ENCODE results near the gene SEMA5A.

SEMA5A gene

DNA sequence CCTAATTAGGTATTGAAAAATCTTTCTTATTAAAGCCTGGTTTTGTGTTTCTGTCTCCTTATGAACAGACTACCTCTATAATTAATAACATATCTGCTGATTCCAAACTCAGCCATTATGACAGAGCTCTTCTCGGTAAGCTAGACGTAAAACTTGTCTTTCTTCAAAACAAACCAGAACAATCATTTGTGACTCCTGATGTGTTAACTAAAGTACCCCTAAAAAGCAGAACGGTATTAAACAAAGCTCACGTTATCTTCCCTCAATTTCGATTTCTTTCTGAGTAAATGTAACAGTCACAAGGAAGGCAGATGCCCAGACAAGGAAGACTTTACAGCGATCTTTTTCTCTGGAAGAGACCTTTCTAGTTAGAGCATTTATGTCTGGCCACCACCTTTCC is 1.8 kb downstream of the SEMA5A start:
- CTCF ChIA-PET: interaction anchor here (0.6 to 2.4 kb wide), 41 partner anchors 10 to 1091 kb away, joined by 3 to 27 read pairs (median 4); no protein-coding TSS in a partner anchor

DNA sequence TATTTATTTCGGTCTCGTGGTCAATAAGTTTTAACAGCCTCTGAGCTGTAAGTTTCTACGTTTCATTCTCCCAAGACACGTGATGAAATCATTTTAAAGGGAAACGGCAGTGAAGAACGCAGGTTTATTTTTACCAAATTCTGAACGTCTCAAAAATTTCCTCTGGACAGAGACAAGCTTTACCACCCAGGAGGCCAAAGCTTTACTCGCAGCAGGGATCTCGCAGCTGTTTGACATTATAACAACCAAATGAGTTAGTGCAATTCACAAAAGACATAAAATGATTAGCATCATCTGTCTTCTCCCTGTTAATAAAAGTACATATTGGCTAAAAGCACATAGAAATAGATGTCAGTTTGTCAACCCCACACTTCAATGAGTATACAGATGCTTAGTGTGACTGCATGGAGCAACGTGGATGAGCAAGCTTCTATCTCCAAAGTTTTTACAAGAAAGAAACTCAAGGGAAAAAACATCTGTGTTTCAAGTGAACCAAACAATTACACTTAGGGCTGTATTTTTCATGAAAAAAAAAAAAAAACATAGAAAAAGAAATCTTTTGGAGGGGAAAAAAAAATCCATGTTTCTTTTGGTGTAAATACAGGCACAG is 2.5 kb downstream of the SEMA5A start:
- Histone ChIP-seq H3K36me3 (ENCODE audit: control insufficient read depth in 2 of 2, insufficient read depth in 1 of 2, low read length in 2 of 2) (no peaks in the 10 kb centered on the region), H3K27ac (ENCODE audit: extremely low read depth, low read depth, low read length) (no peak overlapping the region), H3K4me1 (ENCODE audit: control insufficient read depth, insufficient read depth, low read length) (peaks cover 5% of the 10 kb centered on the region; the same call in 1 of the 2 replicates), H3K9me3 (ENCODE audit: control insufficient read depth, insufficient read depth, low read depth, low read length) (no peaks in the 10 kb centered on the region), H3K4me3 (ENCODE audit: low read depth, low read length) (no peak overlapping the region)
- CTCF ChIA-PET: interaction anchor here (0.5 to 2.4 kb wide), 31 partner anchors 9 to 850 kb away, joined by 3 to 27 read pairs (median 4); no protein-coding TSS in a partner anchor
- POLR2A ChIA-PET: interaction anchor here (0.5 kb wide), 1 partner anchor 1674 kb away, joined by 3 read pairs; no protein-coding TSS in a partner anchor
- TF ChIP-seq, protein P1, sequence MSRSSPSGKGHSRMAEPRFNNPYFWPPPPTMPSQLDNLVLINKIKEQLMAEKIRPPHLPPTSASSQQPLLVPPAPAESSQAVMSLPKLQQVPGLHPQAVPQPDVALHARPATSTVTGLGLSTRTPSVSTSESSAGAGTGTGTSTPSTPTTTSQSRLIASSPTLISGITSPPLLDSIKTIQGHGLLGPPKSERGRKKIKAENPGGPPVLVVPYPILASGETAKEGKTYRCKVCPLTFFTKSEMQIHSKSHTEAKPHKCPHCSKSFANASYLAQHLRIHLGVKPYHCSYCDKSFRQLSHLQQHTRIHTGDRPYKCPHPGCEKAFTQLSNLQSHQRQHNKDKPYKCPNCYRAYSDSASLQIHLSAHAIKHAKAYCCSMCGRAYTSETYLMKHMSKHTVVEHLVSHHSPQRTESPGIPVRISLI (tag by site-specific recombination; IDR thresholded peaks at IDR 0.05): no peak
- TF ChIP-seq ZNF16 (tag by site-specific recombination; IDR thresholded peaks at IDR 0.05; ENCODE audit: low read depth) (no peak), SP2 (tag by site-specific recombination; IDR thresholded peaks at IDR 0.05) (no peak), ZNF626 (tag by site-specific recombination; IDR thresholded peaks at IDR 0.05) (no peak), ZNF221 (tag by site-specific recombination; IDR thresholded peaks at IDR 0.05; ENCODE audit: borderline replicate concordance) (no peak), SP7 (tag by site-specific recombination; IDR thresholded peaks at IDR 0.05) (no peak)
- TF ChIP-seq, protein P2, sequence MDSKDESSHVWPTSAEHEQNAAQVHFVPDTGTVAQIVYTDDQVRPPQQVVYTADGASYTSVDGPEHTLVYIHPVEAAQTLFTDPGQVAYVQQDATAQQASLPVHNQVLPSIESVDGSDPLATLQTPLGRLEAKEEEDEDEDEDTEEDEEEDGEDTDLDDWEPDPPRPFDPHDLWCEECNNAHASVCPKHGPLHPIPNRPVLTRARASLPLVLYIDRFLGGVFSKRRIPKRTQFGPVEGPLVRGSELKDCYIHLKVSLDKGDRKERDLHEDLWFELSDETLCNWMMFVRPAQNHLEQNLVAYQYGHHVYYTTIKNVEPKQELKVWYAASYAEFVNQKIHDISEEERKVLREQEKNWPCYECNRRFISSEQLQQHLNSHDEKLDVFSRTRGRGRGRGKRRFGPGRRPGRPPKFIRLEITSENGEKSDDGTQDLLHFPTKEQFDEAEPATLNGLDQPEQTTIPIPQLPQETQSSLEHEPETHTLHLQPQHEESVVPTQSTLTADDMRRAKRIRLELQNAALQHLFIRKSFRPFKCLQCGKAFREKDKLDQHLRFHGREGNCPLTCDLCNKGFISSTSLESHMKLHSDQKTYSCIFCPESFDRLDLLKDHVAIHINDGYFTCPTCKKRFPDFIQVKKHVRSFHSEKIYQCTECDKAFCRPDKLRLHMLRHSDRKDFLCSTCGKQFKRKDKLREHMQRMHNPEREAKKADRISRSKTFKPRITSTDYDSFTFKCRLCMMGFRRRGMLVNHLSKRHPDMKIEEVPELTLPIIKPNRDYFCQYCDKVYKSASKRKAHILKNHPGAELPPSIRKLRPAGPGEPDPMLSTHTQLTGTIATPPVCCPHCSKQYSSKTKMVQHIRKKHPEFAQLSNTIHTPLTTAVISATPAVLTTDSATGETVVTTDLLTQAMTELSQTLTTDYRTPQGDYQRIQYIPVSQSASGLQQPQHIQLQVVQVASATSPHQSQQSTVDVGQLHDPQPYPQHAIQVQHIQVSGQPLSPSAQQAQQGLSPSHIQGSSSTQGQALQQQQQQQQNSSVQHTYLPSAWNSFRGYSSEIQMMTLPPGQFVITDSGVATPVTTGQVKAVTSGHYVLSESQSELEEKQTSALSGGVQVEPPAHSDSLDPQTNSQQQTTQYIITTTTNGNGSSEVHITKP (tag by site-specific recombination; IDR thresholded peaks at IDR 0.05): no peak

More for the DNA sequence above, 1.8 kb downstream of the SEMA5A start:
- TF ChIP-seq ZBTB7A (tag by site-specific recombination; IDR thresholded peaks at IDR 0.05; ENCODE audit: low read depth) (no peak), ZNF76 (tag by site-specific recombination; IDR thresholded peaks at IDR 0.05; ENCODE audit: borderline replicate concordance, low read depth) (no peak), REPIN1 (tag by site-specific recombination; IDR thresholded peaks at IDR 0.05; ENCODE audit: low read depth) (no peak), BCL11A (tag by site-specific recombination; IDR thresholded peaks at IDR 0.05; ENCODE audit: low read depth) (no peak), ZNF624 (tag by site-specific recombination; IDR thresholded peaks at IDR 0.05) (no peak), ZNF777 (tag by site-specific recombination; IDR thresholded peaks at IDR 0.05; ENCODE audit: borderline replicate concordance) (no peak), GLIS1 (tag by site-specific recombination; IDR thresholded peaks at IDR 0.05) (no peak), RBAK (tag by site-specific recombination; IDR thresholded peaks at IDR 0.05) (no peak), ZNF660 (tag by site-specific recombination; IDR thresholded peaks at IDR 0.05) (no peak), ZNF211 (tag by site-specific recombination; IDR thresholded peaks at IDR 0.05; ENCODE audit: low read depth) (no peak), ZBTB17 (tag by site-specific recombination; IDR thresholded peaks at IDR 0.05) (no peak), SCRT2 (tag by site-specific recombination; IDR thresholded peaks at IDR 0.05) (no peak), ZNF174 (tag by site-specific recombination; IDR thresholded peaks at IDR 0.05) (no peak)
- TF ChIP-seq, protein P2 (tag by site-specific recombination; IDR thresholded peaks at IDR 0.05): no peak
- TF ChIP-seq, protein P3, sequence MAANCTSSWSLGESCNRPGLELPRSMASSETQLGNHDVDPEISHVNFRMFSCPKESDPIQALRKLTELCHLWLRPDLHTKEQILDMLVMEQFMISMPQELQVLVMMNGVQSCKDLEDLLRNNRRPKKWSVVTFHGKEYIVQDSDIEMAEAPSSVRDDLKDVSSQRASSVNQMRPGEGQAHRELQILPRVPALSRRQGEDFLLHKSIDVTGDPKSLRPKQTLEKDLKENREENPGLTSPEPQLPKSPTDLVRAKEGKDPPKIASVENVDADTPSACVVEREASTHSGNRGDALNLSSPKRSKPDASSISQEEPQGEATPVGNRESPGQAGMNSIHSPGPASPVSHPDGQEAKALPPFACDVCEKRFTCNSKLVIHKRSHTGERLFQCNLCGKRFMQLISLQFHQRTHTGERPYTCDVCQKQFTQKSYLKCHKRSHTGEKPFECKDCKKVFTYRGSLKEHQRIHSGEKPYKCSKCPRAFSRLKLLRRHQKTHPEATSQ (tag by site-specific recombination; IDR thresholded peaks at IDR 0.05): no peak
- TF ChIP-seq, protein P4, sequence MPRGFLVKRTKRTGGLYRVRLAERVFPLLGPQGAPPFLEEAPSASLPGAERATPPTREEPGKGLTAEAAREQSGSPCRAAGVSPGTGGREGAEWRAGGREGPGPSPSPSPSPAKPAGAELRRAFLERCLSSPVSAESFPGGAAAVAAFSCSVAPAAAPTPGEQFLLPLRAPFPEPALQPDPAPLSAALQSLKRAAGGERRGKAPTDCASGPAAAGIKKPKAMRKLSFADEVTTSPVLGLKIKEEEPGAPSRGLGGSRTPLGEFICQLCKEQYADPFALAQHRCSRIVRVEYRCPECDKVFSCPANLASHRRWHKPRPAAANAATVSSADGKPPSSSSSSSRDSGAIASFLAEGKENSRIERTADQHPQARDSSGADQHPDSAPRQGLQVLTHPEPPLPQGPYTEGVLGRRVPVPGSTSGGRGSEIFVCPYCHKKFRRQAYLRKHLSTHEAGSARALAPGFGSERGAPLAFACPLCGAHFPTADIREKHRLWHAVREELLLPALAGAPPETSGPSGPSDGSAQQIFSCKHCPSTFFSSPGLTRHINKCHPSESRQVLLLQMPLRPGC (tag by site-specific recombination; IDR thresholded peaks at IDR 0.05): no peak
- TF ChIP-seq, protein P5, sequence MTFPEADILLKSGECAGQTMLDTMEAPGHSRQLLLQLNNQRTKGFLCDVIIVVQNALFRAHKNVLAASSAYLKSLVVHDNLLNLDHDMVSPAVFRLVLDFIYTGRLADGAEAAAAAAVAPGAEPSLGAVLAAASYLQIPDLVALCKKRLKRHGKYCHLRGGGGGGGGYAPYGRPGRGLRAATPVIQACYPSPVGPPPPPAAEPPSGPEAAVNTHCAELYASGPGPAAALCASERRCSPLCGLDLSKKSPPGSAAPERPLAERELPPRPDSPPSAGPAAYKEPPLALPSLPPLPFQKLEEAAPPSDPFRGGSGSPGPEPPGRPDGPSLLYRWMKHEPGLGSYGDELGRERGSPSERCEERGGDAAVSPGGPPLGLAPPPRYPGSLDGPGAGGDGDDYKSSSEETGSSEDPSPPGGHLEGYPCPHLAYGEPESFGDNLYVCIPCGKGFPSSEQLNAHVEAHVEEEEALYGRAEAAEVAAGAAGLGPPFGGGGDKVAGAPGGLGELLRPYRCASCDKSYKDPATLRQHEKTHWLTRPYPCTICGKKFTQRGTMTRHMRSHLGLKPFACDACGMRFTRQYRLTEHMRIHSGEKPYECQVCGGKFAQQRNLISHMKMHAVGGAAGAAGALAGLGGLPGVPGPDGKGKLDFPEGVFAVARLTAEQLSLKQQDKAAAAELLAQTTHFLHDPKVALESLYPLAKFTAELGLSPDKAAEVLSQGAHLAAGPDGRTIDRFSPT (tag by site-specific recombination; IDR thresholded peaks at IDR 0.05): no peak
- POLR2A ChIA-PET: no interaction called here
- no peaks in the 10 kb centered on the region; a peak in 1 of 3 replicates for H3K36me3 ChIP-seq (ENCODE audit: control insufficient read depth in 2 of 2, insufficient read depth in 1 of 2, low read length in 2 of 2)
- no peak overlapping the region for H3K27ac ChIP-seq (ENCODE audit: extremely low read depth, low read depth, low read length)
- H3K4me1 ChIP-seq (ENCODE audit: control insufficient read depth, insufficient read depth, low read length): no peaks in the 10 kb centered on the region; the same call in 1 of the 2 replicates
- peak overlapping the region; percentile 66 for H3K4me3 ChIP-seq (ENCODE audit: low read depth, low read length)
- no peaks in the 10 kb centered on the region for H3K9me3 ChIP-seq (ENCODE audit: control insufficient read depth, insufficient read depth, low read depth, low read length)
